HG02852 (cell line): ENCODE results near the gene L2HGDH.
"Not testable (repeated sequence)": the region's sequence is repeated elsewhere in the genome, so short reads cannot be mapped to it uniquely, and the experiment has no call there.

Experiments used
- ATAC-seq: cut with Tn5 transposase; IDR thresholded peaks from one replicate; pipeline ENCODE4 v1.9.1; 2021; ENCODE audit warnings: mild to moderate bottlenecking, moderate library complexity; ENCODE audit not compliant: unreplicated experiment

The L2HGDH gene

GRCh38 chr14:50340045-50340444 lies 28.0 kb upstream of the L2HGDH start:
- ATAC-seq: no peak

GRCh38 chr14:50339178-50339804 lies 27.3 kb upstream of the L2HGDH start:
- no peak for ATAC-seq

GRCh38 chr14:50338587-50338986 lies 26.6 kb upstream of the L2HGDH start:
- no peak for ATAC-seq

- no peak for ATAC-seq
Measured at GRCh38 chr14:50335989-50336824, 24.2 kb upstream of the L2HGDH start.

- ATAC-seq: no peak
Measured at GRCh38 chr14:50335389-50335788, 23.4 kb upstream of the L2HGDH start.

- ATAC-seq: no peak
Measured at GRCh38 chr14:50334211-50334610, 22.2 kb upstream of the L2HGDH start.

- ATAC-seq: no peak
Measured at GRCh38 chr14:50333014-50333509, 21.0 kb upstream of the L2HGDH start.

- no peak for ATAC-seq
Measured at GRCh38 chr14:50331596-50331995, 19.6 kb upstream of the L2HGDH start.

GRCh38 chr14:50321009-50321660 lies 9.1 kb upstream of the L2HGDH start:
- ATAC-seq: peak; percentile 80

- ATAC-seq: no peak
Measured at GRCh38 chr14:50320283-50320682, 8.3 kb upstream of the L2HGDH start.

- no peak for ATAC-seq
Measured at GRCh38 chr14:50319721-50320120, 7.7 kb upstream of the L2HGDH start.

GRCh38 chr14:50319293-50319692 lies 7.3 kb upstream of the L2HGDH start:
- no peak for ATAC-seq

- no peak for ATAC-seq
Measured at GRCh38 chr14:50318031-50318626, 6.1 kb upstream of the L2HGDH start.

GRCh38 chr14:50314098-50314497 lies 2.1 kb upstream of the L2HGDH start:
- ATAC-seq: not testable (repeated sequence)

GRCh38 chr14:50312734-50313054 lies 665 bp upstream of the L2HGDH start:
- ATAC-seq: peak; percentile 27

GRCh38 chr14:50311337-50311971 lies 575 bp downstream of the L2HGDH start:
- no peak for ATAC-seq

GRCh38 chr14:50310445-50310844 lies 1.6 kb downstream of the L2HGDH start:
- no peak for ATAC-seq

- no peak for ATAC-seq
Measured at GRCh38 chr14:50308363-50308915, 3.6 kb downstream of the L2HGDH start.

GRCh38 chr14:50303744-50304471 lies 8.1 kb downstream of the L2HGDH start:
- ATAC-seq: no peak

- ATAC-seq: no peak
Measured at GRCh38 chr14:50301914-50302313, 10.1 kb downstream of the L2HGDH start.
